ENCODE measurements around the gene SHC2.
"Not testable (repeated sequence)": the region's sequence is repeated elsewhere in the genome, so short reads cannot be mapped to it uniquely, and the experiment has no call there.

SHC2 gene

DNA sequence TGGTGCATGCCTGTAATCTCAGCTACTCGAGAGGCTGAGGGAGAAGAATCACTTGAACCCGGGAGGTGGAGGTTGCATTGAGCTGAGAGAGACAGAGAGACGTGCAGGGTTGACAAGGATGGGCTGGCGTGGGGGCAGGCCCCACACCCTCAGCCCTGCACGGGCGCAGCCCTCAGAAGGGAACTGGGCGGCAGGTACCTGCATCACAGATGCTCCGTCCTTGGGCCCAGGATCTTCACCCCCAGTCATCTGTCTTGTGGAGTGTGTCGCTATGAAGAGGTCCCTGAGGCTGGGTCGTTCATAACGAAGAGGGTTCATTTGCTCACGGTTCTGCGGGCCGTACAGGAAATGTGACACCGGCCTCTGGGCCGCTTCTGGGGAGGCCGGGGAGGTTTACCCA is 72.1 kb downstream of the SHC2 start:
- H3K27ac Mint-ChIP-seq: no peak overlapping the region
- peaks cover 27% of the 10 kb centered on the region for H3K27me3 Mint-ChIP-seq (ENCODE audit: low read depth)
- no peak for DNase-seq (ENCODE audit: low spot score)
- H3K4me3 Mint-ChIP-seq: no peak overlapping the region
- H3K9me3 Mint-ChIP-seq: peaks cover 14% of the 10 kb centered on the region
- H3K4me1 Mint-ChIP-seq (ENCODE audit: low read depth): peaks cover 7% of the 10 kb centered on the region
- H3K36me3 Mint-ChIP-seq (ENCODE audit: low read depth): no peaks in the 10 kb centered on the region

DNA sequence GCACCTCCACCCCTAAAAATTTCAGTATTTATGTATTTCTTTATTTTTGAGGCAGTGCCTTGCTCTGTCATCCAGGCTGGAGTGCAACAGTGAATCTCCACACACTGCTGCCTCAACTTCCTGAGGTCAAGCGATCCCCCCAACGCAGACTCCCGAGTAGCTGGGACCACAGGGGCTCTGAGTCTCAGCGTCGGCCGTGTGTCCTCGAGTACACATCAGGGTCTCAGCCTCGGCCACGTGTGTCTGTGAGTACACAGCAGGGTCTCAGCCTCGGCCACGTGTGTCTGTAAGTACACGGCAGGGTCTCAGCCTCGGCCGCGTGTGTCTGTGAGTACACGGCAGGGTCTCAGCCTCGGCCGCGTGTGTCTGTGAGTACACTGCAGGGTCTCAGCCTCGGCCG is 73.1 kb downstream of the SHC2 start:
- DNase-seq (ENCODE audit: low spot score): no peak
- Mint-ChIP-seq H3K4me3 (no peak overlapping the region), H3K27me3 (ENCODE audit: low read depth) (peaks cover 22% of the 10 kb centered on the region), H3K36me3 (ENCODE audit: low read depth) (no peaks in the 10 kb centered on the region), H3K4me1 (ENCODE audit: low read depth) (peaks cover 13% of the 10 kb centered on the region), H3K27ac (no peak overlapping the region), H3K9me3 (peaks cover 8% of the 10 kb centered on the region)

DNA sequence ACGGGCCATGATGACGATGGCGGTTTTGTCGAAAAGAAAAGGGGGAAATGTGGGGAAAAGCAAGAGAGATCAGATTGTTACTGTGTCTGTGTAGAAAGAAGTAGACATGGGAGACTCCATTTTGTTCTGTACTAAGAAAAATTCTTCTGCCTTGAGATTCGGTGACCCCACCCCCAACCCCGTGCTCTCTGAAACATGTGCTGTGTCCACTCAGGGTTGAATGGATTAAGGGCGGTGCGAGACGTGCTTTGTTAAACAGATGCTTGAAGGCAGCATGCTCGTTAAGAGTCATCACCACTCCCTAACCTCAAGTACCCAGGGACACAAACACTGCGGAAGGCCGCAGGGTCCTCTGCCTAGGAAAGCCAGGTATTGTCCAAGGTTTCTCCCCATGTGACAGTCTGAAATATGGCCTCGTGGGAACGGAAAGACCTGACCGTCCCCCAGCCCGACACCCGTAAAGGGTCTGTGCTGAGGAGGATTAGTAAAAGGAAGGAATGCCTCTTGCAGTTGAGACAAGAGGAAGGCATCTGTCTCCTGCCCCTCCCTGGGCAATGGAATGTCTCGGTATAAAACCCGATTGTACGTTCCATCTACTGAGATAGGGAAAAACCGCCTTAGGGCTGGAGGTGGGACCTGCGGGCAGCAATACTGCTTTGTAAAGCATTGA is 74.1 kb downstream of the SHC2 start:
- Mint-ChIP-seq H3K4me1 (ENCODE audit: low read depth) (peaks cover 19% of the 10 kb centered on the region), H3K27me3 (ENCODE audit: low read depth) (peaks cover 24% of the 10 kb centered on the region)
- not testable (repeated sequence) for H3K4me3 Mint-ChIP-seq; H3K27ac Mint-ChIP-seq; H3K9me3 Mint-ChIP-seq; DNase-seq (ENCODE audit: low spot score); H3K36me3 Mint-ChIP-seq (ENCODE audit: low read depth)

DNA sequence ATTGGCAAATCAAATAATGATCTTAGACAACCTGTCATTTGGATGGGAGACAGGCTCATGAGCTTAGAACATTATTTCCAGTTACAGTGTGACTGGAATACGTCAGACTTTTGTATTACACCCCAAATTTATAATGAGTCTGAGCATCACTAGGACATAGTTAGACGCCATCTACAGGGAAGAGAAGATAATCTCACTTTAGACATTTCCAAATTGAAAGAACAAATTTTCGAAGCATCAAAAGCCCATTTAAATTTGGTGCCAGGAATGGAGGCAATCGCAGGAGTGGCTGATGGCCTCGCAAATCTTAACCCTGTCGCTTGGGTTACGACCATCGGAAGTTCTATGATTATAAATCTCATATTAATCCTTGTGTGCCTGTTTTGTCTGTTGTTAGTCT is 74.6 kb downstream of the SHC2 start:
- Mint-ChIP-seq H3K27me3 (ENCODE audit: low read depth) (peaks cover 24% of the 10 kb centered on the region), H3K4me1 (ENCODE audit: low read depth) (peaks cover 19% of the 10 kb centered on the region)

DNA sequence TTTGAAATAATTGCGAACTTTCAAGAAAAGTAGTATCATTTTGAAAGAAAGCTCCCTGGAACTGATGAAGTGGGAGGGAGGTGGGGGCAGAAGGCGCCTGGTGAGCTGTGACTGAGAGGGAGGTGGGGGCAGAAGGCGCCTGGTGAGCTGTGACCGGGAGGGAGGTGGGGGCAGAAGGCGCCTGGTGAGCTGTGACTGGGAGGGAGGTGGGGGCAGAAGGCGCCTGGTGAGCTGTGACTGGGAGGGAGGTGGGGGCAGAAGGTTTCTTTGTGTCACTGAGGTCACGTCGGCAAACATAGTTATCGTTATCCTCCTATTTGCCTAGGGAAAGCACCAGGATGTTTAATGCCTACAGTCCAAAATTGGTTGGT is 76.0 kb downstream of the SHC2 start:
- no peak overlapping the region for H3K27ac Mint-ChIP-seq
- peaks cover 3% of the 10 kb centered on the region for H3K9me3 Mint-ChIP-seq
- H3K27me3 Mint-ChIP-seq (ENCODE audit: low read depth): peaks cover 24% of the 10 kb centered on the region
- no peak overlapping the region for H3K4me3 Mint-ChIP-seq
- no peak for DNase-seq (ENCODE audit: low spot score)
- peaks cover 21% of the 10 kb centered on the region for H3K4me1 Mint-ChIP-seq (ENCODE audit: low read depth)
- peaks cover 1% of the 10 kb centered on the region for H3K36me3 Mint-ChIP-seq (ENCODE audit: low read depth)

More for the DNA sequence above, 74.6 kb downstream of the SHC2 start:
- DNase-seq (ENCODE audit: low spot score); H3K36me3 Mint-ChIP-seq (ENCODE audit: low read depth); H3K9me3 Mint-ChIP-seq; H3K27ac Mint-ChIP-seq; H3K4me3 Mint-ChIP-seq: not testable (repeated sequence)

DNA sequence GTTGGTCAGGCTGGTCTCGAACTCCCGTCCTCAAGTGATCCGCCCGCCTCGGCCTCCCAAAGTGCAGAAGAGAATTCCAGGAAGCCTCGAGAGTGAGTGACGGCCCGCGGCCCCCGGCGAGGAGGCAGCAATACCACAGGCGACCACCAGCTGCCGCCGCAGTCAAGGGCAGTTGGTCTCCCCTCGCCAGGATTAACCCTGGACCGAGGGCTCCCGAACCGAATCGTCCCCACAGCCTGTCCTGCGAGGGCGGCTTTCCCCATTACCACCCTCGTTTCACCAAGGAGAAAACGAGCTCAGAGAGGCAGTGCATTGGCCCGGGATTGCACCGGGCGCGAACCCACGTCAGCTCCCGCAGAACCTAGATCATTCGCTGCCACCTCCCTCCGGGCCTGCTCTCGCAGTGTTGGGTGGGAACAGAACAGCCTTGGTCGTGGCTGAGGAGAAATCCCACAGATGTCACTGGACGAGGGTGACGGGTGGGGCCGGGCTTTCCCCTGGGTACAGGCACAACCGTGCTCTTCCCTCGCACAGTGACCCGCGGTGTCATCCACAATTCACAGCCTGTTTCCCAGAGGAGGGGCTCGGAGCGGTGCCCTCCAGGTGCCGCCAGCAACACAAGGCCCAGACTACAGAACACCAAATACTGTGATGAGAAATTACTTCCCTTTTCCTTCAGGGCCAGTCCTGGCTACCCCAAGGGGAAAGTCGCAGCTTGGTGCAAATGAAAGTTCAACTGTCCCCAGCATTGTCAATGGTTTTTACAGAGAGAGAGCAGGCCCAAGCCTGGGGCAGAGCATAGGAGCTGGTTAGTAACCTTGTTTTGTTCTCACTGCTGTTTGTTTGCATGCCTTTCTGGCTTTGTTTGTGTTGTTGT is 76.7 kb downstream of the SHC2 start:
- peaks cover 24% of the 10 kb centered on the region for H3K27me3 Mint-ChIP-seq (ENCODE audit: low read depth)
- H3K4me1 Mint-ChIP-seq (ENCODE audit: low read depth): peaks cover 21% of the 10 kb centered on the region
- H3K4me3 Mint-ChIP-seq: peak overlapping the region; percentile 56
- H3K27ac Mint-ChIP-seq: no peak overlapping the region
- peaks cover 1% of the 10 kb centered on the region for H3K36me3 Mint-ChIP-seq (ENCODE audit: low read depth)
- H3K9me3 Mint-ChIP-seq: peaks cover 3% of the 10 kb centered on the region
- no peak for DNase-seq (ENCODE audit: low spot score)

DNA sequence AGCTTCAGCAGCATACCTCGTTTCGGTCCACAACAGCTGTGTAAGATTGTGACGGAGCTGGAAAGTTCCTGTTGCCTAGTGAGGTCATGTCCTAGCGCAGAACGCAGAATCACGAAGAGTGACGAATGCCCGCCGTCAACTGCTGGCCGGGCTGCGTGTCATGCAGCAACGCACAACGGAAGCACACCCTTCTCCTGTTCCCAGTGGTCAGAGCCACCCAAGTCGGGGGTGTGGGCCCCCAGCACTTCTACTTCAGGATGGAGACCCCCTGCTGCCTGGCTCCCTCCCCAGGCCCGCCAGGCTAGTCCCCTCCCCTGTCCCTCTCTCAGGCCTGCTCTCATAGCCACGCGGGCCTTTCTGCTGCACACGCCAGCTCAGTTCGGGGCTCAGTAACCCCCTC is 77.8 kb downstream of the SHC2 start:
- Mint-ChIP-seq H3K4me3 (peak overlapping the region; percentile 72), H3K4me1 (ENCODE audit: low read depth) (peaks cover 21% of the 10 kb centered on the region), H3K27me3 (ENCODE audit: low read depth) (peaks cover 22% of the 10 kb centered on the region), H3K27ac (peak overlapping the region; percentile 88), H3K36me3 (ENCODE audit: low read depth) (peaks cover 1% of the 10 kb centered on the region), H3K9me3 (peaks cover 3% of the 10 kb centered on the region)
- DNase-seq (ENCODE audit: low spot score): no peak

DNA sequence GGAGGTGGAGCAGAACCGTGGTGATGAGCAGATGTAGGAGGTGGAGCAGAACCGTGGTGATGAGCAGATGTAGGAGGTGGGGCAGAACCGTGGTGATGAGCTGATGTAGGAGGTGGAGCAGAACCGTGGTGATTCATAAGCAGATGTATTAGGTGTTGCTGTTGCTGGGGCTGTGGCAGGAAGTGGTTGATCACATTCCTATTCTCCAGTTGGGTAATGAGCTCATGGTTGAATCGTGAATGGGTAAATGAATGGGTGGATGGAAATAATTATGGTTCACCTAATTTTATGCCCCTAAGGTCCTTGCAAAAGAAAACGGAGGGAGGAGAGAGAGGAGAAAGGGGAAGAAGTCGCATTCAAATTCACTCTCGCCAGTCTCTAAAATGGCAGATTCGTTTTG is 78.3 kb downstream of the SHC2 start:
- Mint-ChIP-seq H3K4me3 (peak overlapping the region; percentile 72), H3K4me1 (ENCODE audit: low read depth) (peaks cover 24% of the 10 kb centered on the region), H3K27me3 (ENCODE audit: low read depth) (peaks cover 19% of the 10 kb centered on the region), H3K27ac (peak overlapping the region; percentile 88)
- not testable (repeated sequence) for H3K9me3 Mint-ChIP-seq; H3K36me3 Mint-ChIP-seq (ENCODE audit: low read depth)
- peak; percentile 68 for DNase-seq (ENCODE audit: low spot score)

DNA sequence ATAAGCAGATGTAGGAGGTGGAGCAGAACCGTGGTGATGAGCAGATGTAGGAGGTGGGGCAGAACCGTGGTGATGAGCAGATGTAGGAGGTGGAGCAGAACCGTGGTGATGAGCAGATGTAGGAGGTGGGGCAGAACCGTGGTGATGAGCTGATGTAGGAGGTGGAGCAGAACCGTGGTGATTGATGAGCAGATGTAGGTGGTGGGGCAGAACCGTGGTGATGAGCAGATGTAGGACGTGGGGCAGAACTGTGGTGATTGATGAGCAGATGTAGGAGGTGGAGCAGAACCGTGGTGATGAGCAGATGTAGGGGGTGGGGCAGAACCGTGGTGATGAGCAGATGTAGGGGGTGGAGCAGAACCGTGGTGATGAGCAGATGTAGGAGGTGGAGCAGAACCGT is 78.9 kb downstream of the SHC2 start:
- H3K9me3 Mint-ChIP-seq; H3K36me3 Mint-ChIP-seq (ENCODE audit: low read depth): not testable (repeated sequence)
- Mint-ChIP-seq H3K4me1 (ENCODE audit: low read depth) (peaks cover 24% of the 10 kb centered on the region), H3K27ac (peak overlapping the region; percentile 85), H3K4me3 (peak overlapping the region; percentile 34), H3K27me3 (ENCODE audit: low read depth) (peaks cover 15% of the 10 kb centered on the region)
- peak; percentile 32 for DNase-seq (ENCODE audit: low spot score)

DNA sequence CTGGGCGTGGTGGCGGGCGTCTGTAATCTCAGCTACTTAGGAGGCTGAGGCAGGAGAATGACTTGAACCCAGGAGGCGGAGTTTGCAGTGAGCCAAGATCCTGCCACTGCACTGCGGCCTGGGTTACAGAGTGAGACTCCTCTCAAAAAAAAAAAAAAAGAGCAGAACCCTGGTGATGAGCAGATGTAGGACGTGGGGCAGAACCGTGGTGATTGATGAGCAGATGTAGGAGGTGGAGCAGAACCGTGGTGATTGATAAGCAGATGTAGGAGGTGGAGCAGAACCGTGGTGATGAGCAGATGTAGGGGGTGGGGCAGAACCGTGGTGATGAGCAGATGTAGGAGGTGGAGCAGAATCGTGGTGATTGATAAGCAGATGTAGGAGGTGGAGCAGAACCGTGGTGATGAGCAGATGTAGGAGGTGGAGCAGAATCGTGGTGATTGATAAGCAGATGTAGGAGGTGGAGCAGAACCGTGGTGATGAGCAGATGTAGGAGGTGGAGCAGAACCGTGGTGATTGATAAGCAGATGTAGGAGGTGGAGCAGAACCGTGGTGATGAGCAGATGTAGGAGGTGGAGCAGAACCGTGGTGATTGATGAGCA is 80.1 kb downstream of the SHC2 start:
- not testable (repeated sequence) for H3K27me3 Mint-ChIP-seq (ENCODE audit: low read depth); H3K36me3 Mint-ChIP-seq (ENCODE audit: low read depth); H3K9me3 Mint-ChIP-seq
- Mint-ChIP-seq H3K4me3 (peak overlapping the region; percentile 19), H3K27ac (peak overlapping the region; percentile 64), H3K4me1 (ENCODE audit: low read depth) (peaks cover 24% of the 10 kb centered on the region)
- peak; percentile 24 for DNase-seq (ENCODE audit: low spot score)

DNA sequence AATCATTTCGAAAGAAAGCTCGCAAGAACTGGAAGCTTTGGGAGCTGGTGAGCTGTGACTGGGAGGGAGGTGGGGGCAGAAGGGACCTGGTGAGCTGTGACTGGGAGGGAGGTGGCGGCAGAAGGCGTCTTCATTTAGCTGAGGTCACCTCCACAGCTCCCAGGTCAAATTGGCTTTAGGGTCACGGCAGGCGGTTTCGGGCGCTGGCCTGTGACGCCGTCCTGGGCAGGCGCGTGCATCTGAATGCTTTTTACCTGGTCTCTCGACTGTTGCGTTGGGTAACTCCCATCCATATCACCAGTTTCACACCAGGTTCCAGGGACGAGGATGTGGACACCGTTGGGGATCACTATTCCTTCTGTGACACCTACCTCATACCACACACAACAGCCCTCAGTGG is 81.0 kb downstream of the SHC2 start:
- H3K9me3 Mint-ChIP-seq: peaks cover 3% of the 10 kb centered on the region
- H3K36me3 Mint-ChIP-seq (ENCODE audit: low read depth): peaks cover 1% of the 10 kb centered on the region
- peaks cover 6% of the 10 kb centered on the region for H3K27me3 Mint-ChIP-seq (ENCODE audit: low read depth)
- DNase-seq (ENCODE audit: low spot score): no peak
- peaks cover 24% of the 10 kb centered on the region for H3K4me1 Mint-ChIP-seq (ENCODE audit: low read depth)
- no peak overlapping the region for H3K4me3 Mint-ChIP-seq
- H3K27ac Mint-ChIP-seq: no peak overlapping the region

DNA sequence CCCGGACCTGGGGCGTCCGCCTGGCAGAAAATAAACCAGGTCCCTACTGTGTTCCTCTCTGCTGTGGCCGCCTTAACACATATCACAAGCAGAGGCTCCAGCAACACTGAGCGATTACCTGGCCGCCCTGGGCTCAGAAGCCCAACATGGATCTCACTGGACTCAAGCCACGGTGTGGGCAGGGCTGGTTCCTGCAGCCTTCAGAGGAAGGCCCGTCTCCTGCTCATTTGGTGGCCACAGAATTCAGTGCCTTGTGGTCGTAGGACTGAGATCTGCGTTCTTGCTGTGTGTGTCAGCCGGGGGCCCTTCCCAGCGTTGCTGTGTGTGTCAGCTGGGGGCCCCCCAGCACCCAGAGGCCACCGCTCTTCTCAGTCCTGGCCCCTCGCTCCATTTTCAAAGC is 82.1 kb downstream of the SHC2 start:
- DNase-seq (ENCODE audit: low spot score): no peak
- H3K36me3 Mint-ChIP-seq (ENCODE audit: low read depth): peaks cover 1% of the 10 kb centered on the region
- H3K9me3 Mint-ChIP-seq: peaks cover 3% of the 10 kb centered on the region
- H3K27me3 Mint-ChIP-seq (ENCODE audit: low read depth): peaks cover 2% of the 10 kb centered on the region
- no peak overlapping the region for H3K4me3 Mint-ChIP-seq
- peaks cover 19% of the 10 kb centered on the region for H3K4me1 Mint-ChIP-seq (ENCODE audit: low read depth)
- no peak overlapping the region for H3K27ac Mint-ChIP-seq

DNA sequence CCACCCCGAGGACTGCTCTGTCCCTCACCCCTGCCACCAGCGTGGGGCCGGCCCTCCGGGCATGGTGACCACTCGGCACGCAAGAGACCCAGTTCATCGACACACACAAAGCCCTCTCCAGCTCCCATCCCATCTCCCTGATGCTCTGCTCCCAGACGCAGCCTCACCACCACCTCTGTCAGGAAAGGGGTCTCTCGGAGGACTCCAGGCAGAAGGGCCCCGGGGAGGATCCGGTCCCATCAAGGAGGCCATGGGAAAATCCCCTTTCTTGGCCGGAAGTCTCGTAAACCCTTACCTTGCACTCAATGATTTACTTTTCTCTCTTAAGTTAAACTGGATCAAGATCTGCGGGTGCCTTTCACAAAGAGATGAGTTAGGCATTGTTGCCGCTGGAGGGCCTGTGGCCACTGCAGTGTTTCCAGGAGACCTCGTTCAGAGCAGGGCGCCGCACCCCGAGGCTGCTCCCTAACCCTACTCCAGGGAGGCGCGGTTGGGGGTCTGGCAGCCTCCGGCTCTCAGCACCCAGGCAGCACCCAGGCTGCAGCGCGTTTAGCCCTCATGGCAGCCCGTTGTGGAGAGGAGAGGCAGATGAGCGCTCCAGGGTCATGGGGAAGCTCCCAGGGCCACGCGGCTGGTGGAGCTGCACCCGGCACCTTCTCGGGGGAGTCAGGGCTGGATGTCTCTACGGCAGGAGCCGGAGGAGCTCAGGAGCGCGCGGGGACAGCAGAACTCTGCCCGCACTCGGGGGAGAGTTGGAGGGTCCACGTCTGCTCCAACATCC is 82.8 kb downstream of the SHC2 start:
- DNase-seq (ENCODE audit: low spot score): no peak
- Mint-ChIP-seq H3K27ac (peak overlapping the region; percentile 90), H3K36me3 (ENCODE audit: low read depth) (peaks cover 1% of the 10 kb centered on the region), H3K4me3 (peak overlapping the region; percentile 42), H3K9me3 (no peaks in the 10 kb centered on the region), H3K4me1 (ENCODE audit: low read depth) (peaks cover 14% of the 10 kb centered on the region), H3K27me3 (ENCODE audit: low read depth) (peaks cover 5% of the 10 kb centered on the region)

DNA sequence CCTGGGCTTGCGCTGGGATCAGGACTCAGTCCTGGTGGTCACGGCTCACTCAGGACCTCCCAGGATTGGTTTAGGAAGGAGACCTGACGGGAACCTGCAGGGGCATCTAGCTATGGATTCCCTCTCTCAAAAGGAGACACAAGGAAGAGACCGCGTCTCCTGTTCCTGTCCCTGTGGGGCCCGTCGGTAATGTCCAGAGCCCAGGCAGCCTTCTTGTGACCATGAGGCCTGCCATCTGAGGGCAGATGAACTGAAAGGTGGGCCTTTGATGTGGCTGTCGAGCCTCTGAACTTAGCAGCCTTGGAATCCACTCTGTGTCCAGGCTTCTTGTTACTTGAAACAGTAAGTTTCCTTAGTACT is 84.7 kb downstream of the SHC2 start:
- H3K27ac Mint-ChIP-seq: no peak overlapping the region
- DNase-seq (ENCODE audit: low spot score): no peak
- H3K4me1 Mint-ChIP-seq (ENCODE audit: low read depth): peaks cover 5% of the 10 kb centered on the region
- no peaks in the 10 kb centered on the region for H3K9me3 Mint-ChIP-seq
- H3K36me3 Mint-ChIP-seq (ENCODE audit: low read depth): no peaks in the 10 kb centered on the region
- H3K27me3 Mint-ChIP-seq (ENCODE audit: low read depth): peaks cover 3% of the 10 kb centered on the region
- no peak overlapping the region for H3K4me3 Mint-ChIP-seq

Data from T-helper 2 cell treated with Interferon-gamma antibody and Interleukin-4, amounts not matched to agents 5 μg/mL and 100 μg/mL, for 36 hours (primary cell).